ENCODE data around the gene CCL27.

DNA sequence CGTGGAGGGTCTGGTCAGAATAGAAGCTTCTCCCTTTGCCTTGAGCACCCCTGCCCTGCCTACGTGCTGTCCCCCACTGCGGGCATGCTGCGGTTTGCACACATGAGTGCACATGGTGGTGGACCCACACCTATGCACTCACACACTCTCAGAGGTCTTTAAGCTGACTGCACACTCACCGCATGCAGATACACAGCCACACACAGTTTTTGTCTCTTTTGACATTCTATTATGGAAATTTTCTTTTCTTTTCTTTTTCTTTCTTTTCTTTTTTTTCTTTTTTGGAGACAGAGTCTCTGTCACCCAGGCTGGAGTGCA lies 33.0 kb downstream of the CCL27 start:
- TF ChIP-seq EHMT2 (IDR thresholded peaks at IDR 0.05; ENCODE audit: low read depth) (no peak), POLR2A (IDR thresholded peaks at IDR 0.05; ENCODE audit: low read length) (no peak), EP300 (IDR thresholded peaks at IDR 0.05) (no peak), KDM1A (IDR thresholded peaks at IDR 0.05; ENCODE audit: low read depth) (no peak), POLR2AphosphoS2 (conservative IDR thresholded peaks at IDR 0.05; ENCODE audit: low read length) (no peak), RAD21 (conservative IDR thresholded peaks at IDR 0.05 in 1 of 2, IDR thresholded peaks at IDR 0.05 in 1 of 2) (no peak), SMC3 (IDR thresholded peaks at IDR 0.05) (no peak)
- TF ChIP-seq, protein P1, sequence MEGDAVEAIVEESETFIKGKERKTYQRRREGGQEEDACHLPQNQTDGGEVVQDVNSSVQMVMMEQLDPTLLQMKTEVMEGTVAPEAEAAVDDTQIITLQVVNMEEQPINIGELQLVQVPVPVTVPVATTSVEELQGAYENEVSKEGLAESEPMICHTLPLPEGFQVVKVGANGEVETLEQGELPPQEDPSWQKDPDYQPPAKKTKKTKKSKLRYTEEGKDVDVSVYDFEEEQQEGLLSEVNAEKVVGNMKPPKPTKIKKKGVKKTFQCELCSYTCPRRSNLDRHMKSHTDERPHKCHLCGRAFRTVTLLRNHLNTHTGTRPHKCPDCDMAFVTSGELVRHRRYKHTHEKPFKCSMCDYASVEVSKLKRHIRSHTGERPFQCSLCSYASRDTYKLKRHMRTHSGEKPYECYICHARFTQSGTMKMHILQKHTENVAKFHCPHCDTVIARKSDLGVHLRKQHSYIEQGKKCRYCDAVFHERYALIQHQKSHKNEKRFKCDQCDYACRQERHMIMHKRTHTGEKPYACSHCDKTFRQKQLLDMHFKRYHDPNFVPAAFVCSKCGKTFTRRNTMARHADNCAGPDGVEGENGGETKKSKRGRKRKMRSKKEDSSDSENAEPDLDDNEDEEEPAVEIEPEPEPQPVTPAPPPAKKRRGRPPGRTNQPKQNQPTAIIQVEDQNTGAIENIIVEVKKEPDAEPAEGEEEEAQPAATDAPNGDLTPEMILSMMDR (IDR thresholded peaks at IDR 0.05), result no peak
- TF ChIP-seq, protein P2, sequence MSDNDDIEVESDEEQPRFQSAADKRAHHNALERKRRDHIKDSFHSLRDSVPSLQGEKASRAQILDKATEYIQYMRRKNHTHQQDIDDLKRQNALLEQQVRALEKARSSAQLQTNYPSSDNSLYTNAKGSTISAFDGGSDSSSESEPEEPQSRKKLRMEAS (IDR thresholded peaks at IDR 0.05), result no peak
- TF ChIP-seq, protein P3, sequence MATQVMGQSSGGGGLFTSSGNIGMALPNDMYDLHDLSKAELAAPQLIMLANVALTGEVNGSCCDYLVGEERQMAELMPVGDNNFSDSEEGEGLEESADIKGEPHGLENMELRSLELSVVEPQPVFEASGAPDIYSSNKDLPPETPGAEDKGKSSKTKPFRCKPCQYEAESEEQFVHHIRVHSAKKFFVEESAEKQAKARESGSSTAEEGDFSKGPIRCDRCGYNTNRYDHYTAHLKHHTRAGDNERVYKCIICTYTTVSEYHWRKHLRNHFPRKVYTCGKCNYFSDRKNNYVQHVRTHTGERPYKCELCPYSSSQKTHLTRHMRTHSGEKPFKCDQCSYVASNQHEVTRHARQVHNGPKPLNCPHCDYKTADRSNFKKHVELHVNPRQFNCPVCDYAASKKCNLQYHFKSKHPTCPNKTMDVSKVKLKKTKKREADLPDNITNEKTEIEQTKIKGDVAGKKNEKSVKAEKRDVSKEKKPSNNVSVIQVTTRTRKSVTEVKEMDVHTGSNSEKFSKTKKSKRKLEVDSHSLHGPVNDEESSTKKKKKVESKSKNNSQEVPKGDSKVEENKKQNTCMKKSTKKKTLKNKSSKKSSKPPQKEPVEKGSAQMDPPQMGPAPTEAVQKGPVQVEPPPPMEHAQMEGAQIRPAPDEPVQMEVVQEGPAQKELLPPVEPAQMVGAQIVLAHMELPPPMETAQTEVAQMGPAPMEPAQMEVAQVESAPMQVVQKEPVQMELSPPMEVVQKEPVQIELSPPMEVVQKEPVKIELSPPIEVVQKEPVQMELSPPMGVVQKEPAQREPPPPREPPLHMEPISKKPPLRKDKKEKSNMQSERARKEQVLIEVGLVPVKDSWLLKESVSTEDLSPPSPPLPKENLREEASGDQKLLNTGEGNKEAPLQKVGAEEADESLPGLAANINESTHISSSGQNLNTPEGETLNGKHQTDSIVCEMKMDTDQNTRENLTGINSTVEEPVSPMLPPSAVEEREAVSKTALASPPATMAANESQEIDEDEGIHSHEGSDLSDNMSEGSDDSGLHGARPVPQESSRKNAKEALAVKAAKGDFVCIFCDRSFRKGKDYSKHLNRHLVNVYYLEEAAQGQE (IDR thresholded peaks at IDR 0.05), result no peak
